ENCODE results near the gene CRYBA2. TPM values are rescaled to one million over a fixed set of nuclear protein-coding genes. Genes with fewer than 3 reads are reported as not detected.

The CRYBA2 gene
- total RNA-seq, 1 donor from 2014 or later: not detected

DNA sequence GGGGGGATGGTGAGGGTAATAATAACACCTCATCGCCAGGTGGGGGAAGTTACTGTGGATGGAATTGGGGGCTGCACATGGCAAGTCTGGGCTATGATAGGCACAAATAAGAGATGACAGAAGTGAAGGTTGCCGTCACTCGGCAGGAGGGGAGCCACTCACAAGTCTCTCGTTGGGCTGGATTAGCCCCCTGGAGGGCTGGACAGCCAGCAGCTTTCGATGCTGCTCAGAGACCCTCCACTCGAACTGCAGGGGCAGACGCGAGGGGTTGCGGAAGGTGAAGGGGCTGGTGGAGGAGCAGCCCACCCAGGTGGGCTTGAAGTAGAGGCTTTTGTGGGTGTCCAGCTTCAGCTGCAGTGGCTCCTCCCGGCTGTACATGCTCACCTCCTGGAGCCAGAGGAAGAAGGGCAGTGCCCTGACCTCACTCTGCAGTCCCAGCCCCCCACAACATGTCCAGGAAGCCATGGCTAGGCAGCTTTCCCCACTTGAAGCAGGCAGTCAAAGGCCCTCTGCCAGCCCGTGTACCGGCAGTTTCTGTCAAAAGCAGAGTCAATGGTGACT, 29.9 kb upstream of the CRYBA2 start:
- DNase-seq: no peak

DNA sequence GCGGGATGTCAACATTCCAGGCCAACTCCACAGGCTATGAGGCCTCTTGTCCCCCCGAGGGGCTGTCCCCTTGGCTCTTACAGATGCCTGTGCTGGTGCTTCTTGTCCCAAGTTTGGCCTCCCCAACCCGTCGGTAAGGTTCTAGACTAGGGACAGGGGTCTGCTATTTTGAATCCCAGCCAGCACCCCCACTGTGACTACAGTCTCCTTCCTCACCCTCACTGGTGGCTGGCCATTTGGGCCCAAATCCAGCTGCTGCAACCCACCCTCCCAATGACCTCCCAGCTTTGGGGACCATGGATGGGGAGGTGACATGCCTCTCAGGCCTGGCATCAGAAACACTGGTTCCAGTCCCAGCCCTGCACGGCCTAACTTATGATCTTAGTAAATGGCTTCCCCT, 29.4 kb upstream of the CRYBA2 start:
- no peak for DNase-seq

DNA sequence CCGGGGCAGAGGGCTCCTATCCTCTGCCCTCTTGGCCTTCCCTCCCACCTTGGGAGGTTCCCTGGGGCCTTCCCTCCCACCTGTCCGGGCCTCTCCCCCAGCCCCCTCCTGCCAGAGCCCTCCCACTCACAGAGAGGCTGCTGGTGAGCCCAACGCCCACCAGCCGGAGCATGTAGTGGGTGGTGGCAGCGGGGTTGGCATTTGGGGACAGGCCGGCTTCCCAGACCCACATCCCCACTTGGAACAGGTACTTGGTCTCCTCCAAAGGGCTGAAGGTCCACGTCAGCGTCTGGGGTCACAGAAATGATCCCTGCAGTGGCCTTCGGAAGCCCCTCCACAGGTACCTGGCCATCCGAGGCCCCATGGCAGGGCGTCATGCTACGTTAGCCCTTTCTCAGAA, 28.8 kb upstream of the CRYBA2 start:
- no peak for DNase-seq

DNA sequence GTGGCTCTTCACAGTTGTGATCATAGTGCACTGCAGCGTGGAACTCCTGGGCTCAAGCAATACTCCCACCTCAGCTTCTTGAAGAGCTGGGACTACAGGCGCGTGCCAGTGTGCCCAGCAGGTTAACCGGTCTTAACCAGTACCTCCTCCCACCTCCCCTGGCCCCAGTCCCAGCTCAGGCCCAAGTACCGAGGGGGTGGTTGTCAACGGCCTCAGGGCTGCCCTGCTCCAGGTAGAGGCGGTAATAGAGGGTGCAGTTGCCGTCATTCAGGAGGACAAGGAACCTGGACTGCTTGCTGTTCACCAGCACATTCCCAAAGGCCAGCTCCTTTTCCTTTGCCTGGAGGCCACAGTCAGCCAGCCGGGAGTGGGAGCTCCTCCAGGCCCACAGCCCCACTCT, 28.4 kb upstream of the CRYBA2 start:
- no peak for DNase-seq

DNA sequence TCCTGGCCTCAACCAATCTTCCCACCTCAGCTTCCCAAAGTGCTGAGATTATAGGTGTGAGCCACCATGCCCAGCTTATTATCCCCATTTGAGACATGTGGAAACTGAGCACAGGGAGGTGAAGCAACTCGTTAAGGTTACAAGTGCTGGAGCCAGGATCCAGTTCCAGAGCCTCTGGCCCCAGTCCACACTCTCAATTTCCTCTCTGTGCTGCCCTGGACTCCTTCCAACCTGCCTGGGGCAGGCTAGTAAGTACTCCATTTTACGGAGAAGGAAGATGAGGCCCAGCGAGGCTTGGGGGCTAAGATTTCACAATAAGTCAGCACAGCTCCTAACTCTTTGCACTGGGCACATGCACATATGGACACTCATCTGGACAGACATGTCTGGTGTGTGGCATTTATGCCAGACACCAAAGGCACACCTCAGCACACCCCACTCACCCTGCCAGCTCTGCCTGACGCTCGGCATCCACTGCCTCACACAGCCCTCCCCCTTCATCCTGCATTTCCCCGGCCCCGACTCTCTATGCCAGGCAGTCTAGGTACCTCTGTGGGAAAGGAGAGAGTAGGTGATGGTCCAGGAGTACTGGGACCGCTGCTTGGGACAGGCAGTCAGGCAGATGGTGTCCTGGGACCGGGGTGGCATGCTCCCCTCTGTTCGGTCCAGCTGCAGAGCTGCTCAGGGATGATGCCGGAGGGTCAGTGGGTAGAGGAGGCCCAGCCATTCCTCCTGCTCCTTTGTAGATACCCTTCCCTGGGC, 27.6 kb upstream of the CRYBA2 start:
- peak; percentile 13 for DNase-seq

DNA sequence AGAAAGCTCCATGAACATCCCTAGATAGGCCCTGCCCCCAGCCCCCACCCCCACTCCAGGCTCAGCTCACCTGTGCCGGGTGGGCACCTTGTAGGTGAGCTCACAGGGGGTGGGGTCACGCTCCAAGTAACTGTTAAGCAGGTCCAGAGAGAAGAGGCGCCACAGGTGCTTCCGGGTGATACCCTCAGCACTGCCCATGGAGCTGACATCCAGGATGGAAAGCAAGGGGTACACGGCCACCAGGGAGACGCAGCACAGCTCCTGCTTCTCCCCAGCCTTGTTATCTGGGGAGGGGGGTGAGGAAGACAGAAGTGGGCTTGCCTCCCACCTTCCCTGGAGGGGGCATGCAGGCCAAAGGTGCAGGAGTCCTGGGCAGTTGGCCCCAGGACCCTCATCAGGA, 26.2 kb upstream of the CRYBA2 start:
- no peak for DNase-seq

DNA sequence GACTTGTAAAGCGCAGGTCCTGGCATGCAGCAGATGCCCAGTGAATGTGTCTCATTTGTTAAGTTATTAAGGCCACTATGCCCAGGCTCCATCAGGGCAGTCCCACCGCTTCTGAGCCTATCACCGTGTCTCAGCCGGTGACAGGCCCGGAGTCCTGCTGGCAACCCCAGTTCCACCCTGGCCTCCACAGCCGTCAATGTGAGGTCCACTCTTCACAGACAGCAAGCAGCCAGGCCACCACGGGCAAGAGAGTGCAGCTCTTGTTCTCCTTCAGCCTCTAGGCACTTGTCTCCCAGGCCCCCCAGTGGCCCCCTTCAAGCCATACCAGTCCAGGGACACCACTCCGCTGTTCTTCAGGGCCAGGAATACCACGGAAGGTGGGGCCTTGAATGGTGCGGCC, 25.5 kb upstream of the CRYBA2 start:
- no peak for DNase-seq

DNA sequence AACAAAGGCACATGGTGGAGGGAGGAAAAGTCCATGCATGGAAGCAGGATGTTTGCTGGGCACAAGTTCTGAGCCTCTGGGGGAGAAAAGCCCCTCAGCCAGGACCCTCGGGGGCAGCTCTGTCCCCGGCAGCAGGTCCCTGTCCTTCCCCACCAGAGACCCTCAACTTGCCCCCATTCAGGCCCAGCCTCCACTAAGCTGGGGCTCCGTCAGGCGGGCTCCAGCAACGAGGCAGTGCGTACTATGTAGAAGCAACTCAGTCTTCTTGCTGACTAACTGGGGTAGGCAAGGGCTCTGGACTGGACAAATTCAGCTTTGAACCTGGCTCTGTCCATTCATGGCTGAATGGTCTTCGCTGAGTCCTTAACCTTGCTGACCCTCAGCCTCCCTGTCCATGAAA, 25.1 kb upstream of the CRYBA2 start:
- no peak for DNase-seq

DNA sequence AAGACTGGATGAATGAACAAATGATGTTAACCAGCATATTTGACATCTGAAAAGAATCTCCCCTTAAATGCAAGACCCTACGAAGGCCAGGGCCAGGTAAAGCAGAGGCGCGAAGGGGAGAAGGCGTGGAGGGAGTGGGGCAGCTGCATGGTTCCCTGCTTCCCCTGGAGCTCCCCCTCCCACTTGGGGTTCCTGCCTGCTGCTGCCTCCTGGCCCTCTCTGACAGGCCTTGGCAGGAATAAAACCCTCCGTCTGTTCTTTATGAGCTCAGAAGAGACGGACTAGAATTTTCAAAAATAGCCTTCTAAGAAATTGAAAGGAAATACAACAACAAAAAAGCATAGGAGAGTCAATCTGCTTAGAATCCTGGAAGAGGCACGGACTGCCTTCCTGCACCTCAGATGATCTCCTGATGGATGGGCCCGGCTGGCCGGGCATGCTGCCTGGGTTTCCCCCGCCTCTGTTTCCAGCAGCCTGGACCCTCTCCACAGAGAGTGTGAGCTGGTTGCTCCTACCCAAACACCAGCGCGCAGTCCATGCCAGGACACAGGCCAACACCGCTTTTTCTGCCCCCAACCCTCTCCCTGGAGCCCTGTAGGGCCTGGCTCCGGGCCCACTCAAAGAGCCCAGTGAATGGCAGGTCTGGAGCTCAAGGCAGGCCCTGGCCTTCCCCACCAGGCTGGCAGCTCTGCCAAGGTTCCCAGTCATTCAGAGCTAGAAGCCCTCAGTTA, 24.1 kb upstream of the CRYBA2 start:
- peak; percentile 64 for DNase-seq

DNA sequence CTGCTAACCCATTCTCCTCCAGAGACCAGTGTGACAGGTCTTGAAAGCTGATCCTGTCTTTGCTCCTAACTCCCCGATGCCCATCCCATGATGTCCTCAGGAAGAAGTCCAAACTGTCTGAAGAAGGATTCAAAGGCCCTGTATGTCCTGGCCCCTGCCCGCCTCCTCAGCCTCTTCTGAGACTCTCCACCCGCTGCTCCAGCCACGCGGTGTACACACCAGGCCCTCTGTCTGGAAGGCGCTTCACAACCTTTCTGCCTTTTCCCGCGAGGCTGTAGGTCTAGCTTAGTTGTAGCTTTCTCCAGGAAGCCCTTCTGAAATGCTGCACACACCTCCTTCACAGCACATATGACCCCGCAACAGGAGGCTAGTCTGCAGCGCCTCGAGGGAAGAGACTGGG, 23.5 kb upstream of the CRYBA2 start:
- no peak for DNase-seq

DNA sequence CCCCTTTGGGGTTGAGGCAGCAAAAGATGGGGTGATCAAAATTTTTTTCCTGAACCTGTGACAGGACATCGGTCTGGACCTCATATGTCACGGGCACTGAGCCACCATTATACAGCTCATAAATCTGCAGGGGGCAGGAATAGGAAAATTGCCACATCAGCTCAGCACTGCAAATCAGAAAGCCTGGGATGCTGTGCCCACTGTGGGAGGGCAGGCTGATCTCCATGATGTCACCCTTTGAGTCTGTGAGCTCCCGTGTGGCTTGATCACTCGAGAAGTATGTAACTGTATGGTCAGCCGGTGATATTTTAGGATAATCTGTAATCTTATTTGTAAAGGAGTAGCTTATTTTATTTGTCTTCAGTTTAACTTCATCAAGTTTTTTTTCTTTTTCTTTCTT, 17.7 kb upstream of the CRYBA2 start:
- no peak for DNase-seq

DNA sequence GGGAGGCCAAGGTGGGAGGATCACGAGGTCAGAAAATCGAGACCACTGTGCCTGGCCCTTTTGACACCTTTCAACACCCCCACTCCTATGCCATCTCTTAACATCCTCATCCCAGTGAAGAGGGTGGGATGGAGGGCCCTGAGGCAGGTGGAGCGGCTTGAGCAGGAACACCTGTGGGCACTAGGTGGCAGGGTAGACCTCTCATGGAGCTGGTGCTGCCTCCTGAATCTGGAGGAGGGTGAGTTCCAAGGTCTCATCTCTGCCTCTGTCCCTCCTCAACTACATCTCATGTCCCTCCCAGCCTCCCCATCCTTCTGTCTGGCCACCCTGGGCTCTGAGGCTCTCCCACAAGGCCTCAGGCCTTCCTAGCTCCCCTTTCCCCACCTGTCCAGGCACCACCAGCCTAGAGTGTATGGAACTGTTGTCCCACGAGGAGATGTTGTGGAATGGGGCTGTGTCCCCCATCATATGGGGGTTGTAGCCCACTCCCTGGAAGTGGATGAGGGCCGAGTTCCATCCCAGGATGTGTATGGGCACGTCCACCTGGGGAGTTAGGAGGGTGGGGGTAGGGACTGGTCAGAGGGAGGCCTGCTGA, 17.0 kb upstream of the CRYBA2 start:
- no peak for DNase-seq

DNA sequence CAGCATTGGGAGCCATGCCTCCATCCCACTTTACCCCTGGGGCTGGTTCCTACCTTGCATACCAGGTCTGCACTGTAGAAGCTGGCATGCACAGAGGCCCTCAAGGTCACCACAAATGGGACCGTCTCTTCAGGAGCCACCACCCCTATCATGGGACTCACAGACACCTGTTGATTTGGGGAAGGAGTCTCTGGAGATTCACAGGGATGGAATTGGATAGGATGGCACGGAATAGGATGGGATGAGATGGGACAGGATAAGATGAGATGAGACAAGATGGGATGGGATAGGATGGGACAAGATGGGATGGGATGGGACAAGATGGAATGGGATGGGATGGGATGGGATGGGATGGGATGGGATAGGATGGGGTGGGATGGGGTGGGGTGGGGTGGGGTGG, 16.1 kb upstream of the CRYBA2 start:
- no peak for DNase-seq

DNA sequence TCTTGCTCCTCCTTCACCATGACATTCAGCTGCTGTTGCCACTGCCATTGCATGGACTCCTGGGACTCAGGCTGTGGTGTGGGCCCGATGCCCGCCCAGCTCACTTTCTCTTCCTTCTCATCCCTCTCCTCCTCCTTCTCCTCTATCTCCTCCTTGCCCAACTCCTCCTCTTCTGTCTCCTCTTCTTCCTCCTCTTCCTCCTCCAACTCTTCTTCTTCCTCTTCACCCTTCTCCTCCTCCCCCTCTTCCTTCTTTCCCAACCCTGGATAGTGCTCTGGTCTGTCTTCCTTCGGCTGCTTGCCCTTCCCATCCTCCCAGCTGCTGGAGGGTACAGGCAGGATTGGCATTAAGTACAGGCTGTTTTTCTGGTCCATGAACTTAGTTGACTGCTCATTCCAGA, 10.8 kb upstream of the CRYBA2 start:
- DNase-seq: no peak

DNA sequence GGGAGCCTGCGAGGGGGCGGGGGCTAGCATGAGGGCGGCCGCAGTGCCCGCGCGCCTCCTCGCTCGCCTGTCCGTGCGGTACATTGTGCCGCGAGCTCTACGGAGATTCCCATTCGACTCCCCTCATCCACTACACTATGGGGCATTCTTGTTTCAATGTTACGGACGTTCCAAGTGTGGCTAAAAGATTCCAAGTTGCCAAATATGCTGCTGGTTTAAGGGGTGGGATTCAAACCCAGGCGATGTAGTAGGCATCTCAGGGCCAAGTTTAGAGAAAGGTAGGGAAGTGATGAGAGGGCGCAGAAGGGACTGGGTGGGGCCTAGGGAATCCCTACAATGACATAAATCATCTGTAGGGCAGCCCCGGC, 10.0 kb upstream of the CRYBA2 start:
- DNase-seq: no peak

DNA sequence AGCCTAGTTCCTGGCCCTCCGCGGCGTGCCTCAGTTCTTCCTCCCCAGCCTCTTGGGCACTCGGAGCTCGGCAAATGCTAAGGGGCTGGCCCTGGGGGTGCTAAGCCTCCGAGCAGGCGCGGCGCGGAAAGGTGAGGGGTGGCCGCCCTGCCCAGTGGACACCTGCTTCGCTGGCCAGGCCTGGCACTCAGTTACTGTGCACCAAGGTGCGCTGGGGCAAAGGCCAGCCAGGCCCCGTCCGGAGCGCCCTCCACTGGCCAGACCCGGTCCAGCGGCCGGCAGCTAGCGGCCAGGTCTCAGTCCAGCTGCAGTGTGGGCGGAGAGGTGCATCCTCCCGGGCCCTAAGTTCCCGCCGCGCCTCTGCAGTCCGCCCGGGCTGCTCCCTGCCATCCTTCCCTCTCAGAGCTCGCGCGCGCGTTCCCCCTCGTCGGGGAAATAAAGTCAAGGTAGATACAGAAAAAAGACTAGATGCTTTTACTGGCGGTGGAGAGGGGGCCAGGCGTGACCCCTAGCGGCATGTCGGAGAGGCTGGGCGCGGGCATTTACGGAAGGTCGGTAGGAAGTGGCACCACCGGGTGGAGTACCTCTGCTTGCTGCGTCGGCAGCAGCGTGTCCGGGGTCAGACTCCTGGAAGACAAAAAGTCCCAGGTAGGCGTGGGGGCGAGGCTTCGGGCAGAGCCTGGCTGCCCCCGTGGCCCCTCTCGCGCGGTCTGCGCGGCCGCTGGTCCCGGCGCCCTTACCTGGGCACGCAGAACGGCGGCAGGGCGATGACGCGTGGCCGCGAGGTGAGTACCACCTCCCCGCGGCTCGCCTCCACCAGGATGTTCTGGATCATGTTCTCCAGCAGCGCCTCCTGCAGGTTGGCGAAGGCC, 9.4 kb upstream of the CRYBA2 start:
- peak; percentile 41 for DNase-seq

DNA sequence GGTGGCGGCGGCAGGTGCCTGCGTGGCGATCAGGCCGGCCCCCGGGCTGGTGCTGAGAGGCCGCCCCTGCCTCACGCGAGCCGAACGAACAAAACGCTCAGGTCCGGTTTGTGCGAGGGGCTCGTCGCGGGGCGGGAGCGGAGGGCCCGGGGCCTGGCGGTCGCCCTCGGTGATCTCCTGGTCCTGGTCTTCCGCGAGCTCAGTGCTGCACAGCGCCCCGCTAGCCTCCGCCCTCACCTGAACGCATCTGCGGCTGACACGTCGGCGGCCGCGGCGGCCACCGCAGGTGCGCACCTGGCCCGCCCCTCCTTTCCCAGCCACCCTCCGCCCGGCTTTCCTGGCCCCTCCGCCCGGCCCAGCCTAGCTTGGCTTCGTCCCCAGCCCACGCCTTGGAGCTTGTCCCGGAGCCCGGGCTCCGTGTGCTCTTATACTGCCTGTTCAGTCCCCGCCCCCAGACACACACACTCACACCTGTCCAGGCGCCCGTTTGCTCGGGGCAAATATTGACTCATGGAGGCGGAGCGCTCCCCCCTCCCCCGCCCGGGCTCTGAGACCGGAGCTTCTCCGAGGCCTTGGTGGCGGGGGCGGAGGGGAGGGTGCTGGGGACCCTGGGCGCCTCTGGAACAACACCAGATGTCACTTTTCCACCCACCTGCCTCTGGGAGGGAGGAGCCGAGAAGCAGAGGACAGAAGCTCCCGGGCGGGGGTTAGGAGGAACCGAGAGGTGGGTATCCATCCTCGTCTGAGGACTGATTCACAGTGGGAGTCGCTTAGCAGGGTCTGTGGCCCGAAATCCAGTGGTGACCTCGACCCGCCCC, 8.6 kb upstream of the CRYBA2 start:
- DNase-seq: peak; percentile 34

DNA sequence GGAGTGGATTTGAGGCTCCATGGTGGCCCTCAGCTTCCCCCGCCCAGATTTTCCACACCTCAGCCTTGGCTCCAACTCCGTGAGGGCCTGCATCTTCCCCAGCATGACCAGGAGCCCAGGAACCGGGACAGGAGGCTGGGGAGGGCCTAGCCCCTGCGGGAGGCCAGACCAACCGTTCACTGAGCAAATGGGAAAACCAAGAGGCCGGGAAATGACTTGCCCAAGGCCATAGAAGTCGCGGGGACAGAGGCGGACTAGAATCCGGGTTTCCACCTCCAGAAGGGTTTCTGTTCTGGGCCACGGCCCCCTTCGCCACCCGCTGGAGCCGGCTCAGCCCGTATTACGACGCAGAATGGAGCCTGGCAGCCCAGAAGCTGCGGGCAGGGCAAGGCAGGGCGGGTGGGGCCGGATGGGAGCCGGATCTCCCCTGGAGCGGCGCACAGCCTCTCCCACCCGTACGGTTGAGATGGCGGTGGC, 7.9 kb upstream of the CRYBA2 start:
- no peak for DNase-seq

DNA sequence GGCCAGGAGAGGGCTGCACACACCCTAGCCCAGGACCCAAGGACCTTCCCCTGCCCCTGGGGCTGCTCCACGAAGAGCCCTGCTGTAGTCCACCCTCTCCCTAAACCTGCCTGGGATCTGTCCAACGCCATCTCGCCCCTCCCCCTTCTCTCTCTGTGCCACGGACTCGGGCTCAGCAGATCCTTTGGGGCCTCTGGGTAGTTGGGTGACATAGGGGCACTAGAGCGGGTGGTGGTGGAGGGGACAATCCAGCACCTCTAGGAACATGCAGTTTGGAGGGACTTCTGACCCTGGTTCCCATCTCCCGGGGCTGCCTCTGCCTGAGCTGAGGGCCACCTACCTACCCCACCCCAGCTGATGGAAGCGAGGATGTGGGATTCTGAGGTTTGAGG, 7.3 kb upstream of the CRYBA2 start:
- DNase-seq: no peak

DNA sequence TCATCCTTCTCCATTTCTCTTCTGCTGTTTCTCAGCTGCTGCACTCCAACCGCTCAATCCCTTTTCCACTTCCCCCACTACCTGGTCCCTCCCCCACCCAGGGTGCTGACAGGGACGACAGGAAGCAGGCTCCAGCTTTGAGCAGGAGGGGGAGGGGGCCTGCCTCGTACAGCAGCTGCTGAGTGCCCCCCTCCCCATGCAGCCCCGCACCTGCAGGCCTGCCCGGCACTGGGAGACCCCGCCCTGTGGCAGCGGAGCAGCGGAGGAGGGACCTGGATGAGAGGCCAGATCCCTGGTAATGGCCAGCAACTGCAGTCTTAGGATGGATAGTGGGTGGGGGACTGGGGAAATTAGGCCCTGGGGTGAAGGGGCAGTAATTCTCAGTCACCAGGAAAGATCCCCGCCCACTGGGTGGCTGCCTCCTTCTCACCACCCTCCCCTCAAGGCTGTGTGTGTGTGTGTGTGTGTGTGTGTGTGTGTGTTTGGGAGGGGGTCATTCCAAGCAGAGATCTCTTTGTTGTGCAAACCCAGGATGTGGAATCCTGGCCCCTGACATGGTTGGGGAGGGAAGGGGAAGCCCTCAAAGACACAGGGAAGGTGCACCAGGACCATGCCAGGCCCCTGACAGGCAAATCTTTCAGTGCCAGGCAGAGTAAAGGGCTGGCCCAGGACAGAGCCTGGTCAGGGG, 6.8 kb upstream of the CRYBA2 start:
- DNase-seq: no peak
